Thyroid gland (tissue), 4 donors: ENCODE data around the gene CISH.

Experiments
- CTCF ChIP-seq, 6 experiments: fragments of 200-600 bp in 3 of 6; fragments of 450-650 bp in 3 of 6; sonication (generic) in 3 of 6; IDR thresholded peaks; one replicate each; pipeline ENCODE4 v1.5.1; 2016 to 2019; ENCODE audit warnings: antibody characterized with exemption in 6 of 6, mild to moderate bottlenecking in 2 of 6, inconsistent platforms in 1 of 6, moderate library complexity in 1 of 6
- POLR2A ChIP-seq, 2 donors: fragments of 450-650 bp; IDR thresholded peaks; one replicate each; pipeline ENCODE4 v1.6.1; 2017; ENCODE audit warnings: antibody characterized with exemption in 2 of 2, mild to moderate bottlenecking in 2 of 2, moderate library complexity in 1 of 2

GRCh38 chr3:50563867-50564266 lies 47.7 kb downstream of the CISH start:
- no peak for TF ChIP-seq CTCF (IDR thresholded peaks at IDR 0.05)
- TF ChIP-seq POLR2A (IDR thresholded peaks at IDR 0.05), result no peak
